D721Med (cell line): ENCODE results near the gene UIMC1.

Experiments
- DNase-seq: peaks from one replicate; pipeline ENCODE4 v3.0.0; 2011; ENCODE audit warnings: low spot score; ENCODE audit not compliant: insufficient read length
- FAIRE-seq: peaks from 2 replicates; lab custom pipeline; 2011; peaks lifted over from hg19 to GRCh38; lab: Jason Lieb, UNC
- CTCF ChIP-seq: IDR thresholded peaks from 2 replicates; pipeline ENCODE4 v1.5.1; 2012; ENCODE audit warnings: mild to moderate bottlenecking, control low read depth; ENCODE audit not compliant: insufficient read depth; ENCODE audit errors: missing control alignments

UIMC1 gene

DNA sequence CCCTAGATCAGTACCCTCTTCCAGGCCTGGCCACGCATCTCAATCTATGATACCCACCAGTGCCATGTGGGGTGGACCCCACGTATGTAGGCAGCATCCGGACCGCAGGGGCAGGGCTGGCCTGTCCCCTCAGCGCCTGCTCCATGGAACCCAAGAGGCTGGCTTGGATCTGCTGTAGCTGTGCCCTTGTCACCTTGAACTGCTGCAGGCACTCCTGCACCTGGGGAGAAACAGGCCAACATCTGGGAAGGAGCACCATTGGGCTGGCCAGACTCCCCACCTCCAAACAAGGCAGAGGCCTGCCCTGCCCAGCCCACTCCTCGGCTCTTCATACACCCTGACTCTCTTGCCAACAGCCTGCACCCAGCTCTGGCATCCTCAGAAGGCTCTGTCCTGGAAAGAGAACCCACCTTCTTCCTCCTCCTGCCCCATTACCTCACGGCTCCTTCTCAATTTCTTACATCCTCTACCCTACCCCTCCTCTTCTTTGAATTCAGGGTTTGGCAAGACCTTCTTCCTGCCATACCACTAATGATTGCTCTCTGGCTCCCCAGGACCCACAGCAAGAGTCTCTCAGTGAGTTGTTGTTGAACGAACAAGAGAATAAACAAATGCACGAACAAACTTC lies 115.1 kb downstream of the UIMC1 start:
- no peak for FAIRE-seq
- DNase-seq: no peak
- no peak for TF ChIP-seq CTCF

GRCh38 chr5:176890455-176891330 lies 115.9 kb downstream of the UIMC1 start:
- no peak for TF ChIP-seq CTCF
- FAIRE-seq (no peak), DNase-seq (no peak)

GRCh38 chr5:176889321-176890280 lies 117.0 kb downstream of the UIMC1 start:
- no peak for DNase-seq
- TF ChIP-seq CTCF: no peak
- no peak for FAIRE-seq

- no peak for TF ChIP-seq CTCF
- no peak for DNase-seq
- FAIRE-seq: no peak
These were observed 117.8 kb downstream of the UIMC1 start for GRCh38 chr5:176888865-176889165.

DNA sequence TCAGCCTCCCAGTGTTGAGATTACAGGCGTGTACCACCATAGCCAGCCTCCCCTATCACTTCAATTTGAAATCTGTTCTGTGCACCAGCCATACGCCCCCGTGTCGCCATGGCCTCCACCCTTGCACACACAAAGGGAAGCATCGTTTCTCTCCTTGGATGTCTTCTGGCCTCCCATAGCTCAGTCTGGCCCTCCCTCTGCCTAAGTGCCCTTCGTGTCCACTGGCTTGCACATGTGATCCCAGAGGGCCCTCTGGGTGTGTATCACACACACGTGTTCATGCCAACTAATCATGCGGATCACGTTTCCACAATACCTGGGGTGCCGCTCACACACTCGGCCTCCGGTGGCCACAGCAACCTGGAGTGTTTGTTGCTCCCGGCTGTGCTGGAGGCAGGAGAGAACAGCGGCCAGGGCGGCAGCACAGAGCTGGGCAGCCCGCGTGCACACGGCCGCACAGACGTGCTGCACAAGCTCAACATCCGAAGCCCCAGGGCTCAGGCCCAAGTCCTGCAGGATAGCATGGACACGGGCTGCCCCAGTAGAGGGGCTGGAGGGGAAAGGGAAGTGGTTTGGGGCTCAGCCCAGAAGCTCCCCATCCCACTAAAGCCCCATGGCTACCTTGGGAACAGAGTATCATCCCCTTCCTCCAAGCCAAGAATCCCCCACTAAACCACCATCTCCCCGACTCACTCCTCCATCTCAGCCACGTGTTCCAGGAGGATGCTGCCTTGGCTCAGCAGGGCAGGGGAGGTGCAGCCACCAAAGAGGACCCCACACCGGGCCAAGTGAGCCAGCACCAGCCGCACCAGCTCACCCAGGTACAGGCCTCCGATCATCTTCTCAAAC lies 118.3 kb downstream of the UIMC1 start:
- DNase-seq: no peak
- no peak for FAIRE-seq
- no peak for TF ChIP-seq CTCF

DNA sequence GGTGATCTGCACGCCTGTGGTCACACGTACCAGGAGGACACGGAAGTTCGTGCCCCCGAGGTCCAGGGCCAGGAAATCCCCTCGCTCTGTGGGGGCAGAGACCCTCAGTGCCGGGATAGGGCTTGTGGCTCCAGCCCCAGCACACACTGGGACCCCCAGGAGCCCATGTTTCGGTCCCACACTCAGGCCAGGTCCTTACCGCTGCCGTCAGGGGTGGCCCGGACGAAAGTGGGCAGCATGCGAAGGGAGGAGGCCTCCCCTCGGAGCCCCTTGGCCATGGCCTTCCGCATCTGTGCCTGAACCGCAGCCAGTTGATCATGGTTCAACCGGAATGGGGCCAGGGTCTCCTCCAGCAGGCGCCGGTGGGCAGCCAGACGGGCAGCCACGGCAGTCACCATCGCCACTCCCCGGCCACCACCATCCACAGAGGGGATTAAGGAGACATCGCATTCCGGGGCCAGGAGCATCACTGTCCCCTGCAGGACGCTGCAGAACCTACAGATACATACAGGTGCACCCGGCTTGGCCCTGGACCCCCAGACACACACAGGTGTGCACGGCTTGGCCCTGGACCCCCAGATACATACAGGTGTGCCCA lies 119.2 kb downstream of the UIMC1 start:
- DNase-seq (no peak), FAIRE-seq (no peak)
- TF ChIP-seq CTCF: no peak
